ENCODE results near the gene NFKBIE.

GRCh38 chr6:44230034-44230675 lies 35.2 kb downstream of the NFKBIE start:
- TF ChIP-seq POLR2A (IDR thresholded peaks at IDR 0.05) = no peak
- TF ChIP-seq, protein P1, sequence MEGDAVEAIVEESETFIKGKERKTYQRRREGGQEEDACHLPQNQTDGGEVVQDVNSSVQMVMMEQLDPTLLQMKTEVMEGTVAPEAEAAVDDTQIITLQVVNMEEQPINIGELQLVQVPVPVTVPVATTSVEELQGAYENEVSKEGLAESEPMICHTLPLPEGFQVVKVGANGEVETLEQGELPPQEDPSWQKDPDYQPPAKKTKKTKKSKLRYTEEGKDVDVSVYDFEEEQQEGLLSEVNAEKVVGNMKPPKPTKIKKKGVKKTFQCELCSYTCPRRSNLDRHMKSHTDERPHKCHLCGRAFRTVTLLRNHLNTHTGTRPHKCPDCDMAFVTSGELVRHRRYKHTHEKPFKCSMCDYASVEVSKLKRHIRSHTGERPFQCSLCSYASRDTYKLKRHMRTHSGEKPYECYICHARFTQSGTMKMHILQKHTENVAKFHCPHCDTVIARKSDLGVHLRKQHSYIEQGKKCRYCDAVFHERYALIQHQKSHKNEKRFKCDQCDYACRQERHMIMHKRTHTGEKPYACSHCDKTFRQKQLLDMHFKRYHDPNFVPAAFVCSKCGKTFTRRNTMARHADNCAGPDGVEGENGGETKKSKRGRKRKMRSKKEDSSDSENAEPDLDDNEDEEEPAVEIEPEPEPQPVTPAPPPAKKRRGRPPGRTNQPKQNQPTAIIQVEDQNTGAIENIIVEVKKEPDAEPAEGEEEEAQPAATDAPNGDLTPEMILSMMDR (IDR thresholded peaks at IDR 0.05) = no peak
